Neutrophil (primary cell): ENCODE data around the gene MEIS2.

Experiments used
- H3K27ac ChIP-seq: fragments of 200-600 bp; sonication (generic); 2 replicates; pipeline ENCODE4 v1.5.1; 2016; ENCODE audit warnings: mild to moderate bottlenecking, moderate library complexity
- H3K27me3 ChIP-seq: fragments of 200-600 bp; sonication (generic); 2 replicates; pipeline ENCODE4 v1.6.0; 2016; ENCODE audit warnings: mild to moderate bottlenecking
- H3K36me3 ChIP-seq: fragments of 200-600 bp; sonication (generic); 2 replicates; pipeline ENCODE4 v1.5.1; 2017
- H3K4me1 ChIP-seq, 2 experiments: fragments of 200-600 bp in 1 of 2; sonication (generic) in 1 of 2; 1 replicate in 1 of 2; 2 replicates in 1 of 2; pipeline versions ENCODE4 v1.5.1 to v1.6.1; 2013 to 2016; ENCODE audit warnings: low read depth in 1 of 2, low read length in 1 of 2, mild to moderate bottlenecking in 1 of 2, moderate library complexity in 1 of 2; ENCODE audit not compliant: control insufficient read depth in 1 of 2, insufficient read depth in 1 of 2
- H3K4me3 ChIP-seq, 2 experiments: fragments of 200-600 bp in 1 of 2; sonication (generic) in 1 of 2; 1 replicate in 1 of 2; 2 replicates in 1 of 2; pipeline ENCODE4 v1.5.1; 2013 to 2016; ENCODE audit warnings: low read depth in 1 of 2, low read length in 1 of 2, mild to moderate bottlenecking in 1 of 2, moderate library complexity in 1 of 2
- H3K9me3 ChIP-seq: fragments of 200-600 bp; sonication (generic); 2 replicates; pipeline ENCODE4 v1.5.1; 2016
- TF ChIP-seq, protein P1 (sequence below): fragments of 200-600 bp; sonication (generic); IDR thresholded peaks from 2 replicates; pipeline ENCODE4 v1.5.1; 2016; ENCODE audit warnings: antibody characterized with exemption

Gene MEIS2

DNA sequence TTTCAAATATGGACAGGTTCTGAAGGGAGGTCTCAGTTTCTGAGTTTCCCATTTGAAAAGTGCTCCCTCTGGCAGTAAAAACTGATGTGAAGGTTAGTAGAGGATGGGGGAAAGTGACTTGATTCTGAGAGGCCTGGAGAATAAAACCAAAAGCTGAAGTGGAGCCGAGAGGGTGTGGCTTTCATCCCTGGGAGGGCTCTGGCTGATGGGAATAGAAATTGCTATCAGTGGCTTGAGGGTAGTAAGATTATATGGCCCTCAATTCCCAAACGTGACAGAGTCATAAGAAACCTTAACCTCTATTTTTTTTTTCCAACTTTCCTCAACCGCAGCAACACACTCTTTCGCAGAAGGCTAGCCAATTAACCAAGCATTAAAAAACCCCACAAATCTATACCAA lies 185.9 kb downstream of the MEIS2 start:
- TF ChIP-seq, protein P1, sequence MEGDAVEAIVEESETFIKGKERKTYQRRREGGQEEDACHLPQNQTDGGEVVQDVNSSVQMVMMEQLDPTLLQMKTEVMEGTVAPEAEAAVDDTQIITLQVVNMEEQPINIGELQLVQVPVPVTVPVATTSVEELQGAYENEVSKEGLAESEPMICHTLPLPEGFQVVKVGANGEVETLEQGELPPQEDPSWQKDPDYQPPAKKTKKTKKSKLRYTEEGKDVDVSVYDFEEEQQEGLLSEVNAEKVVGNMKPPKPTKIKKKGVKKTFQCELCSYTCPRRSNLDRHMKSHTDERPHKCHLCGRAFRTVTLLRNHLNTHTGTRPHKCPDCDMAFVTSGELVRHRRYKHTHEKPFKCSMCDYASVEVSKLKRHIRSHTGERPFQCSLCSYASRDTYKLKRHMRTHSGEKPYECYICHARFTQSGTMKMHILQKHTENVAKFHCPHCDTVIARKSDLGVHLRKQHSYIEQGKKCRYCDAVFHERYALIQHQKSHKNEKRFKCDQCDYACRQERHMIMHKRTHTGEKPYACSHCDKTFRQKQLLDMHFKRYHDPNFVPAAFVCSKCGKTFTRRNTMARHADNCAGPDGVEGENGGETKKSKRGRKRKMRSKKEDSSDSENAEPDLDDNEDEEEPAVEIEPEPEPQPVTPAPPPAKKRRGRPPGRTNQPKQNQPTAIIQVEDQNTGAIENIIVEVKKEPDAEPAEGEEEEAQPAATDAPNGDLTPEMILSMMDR = no peak
- no peak overlapping the region for H3K27ac ChIP-seq
- H3K27me3 ChIP-seq = no peaks in the 10 kb centered on the region
- no peaks in the 10 kb centered on the region for H3K9me3 ChIP-seq
- H3K4me3 ChIP-seq = no peak overlapping the region
- no peaks in the 10 kb centered on the region for H3K36me3 ChIP-seq
- no peaks in the 10 kb centered on the region for H3K4me1 ChIP-seq

- no peaks in the 10 kb centered on the region for H3K27me3 ChIP-seq
- TF ChIP-seq, protein P1 = no peak
- no peaks in the 10 kb centered on the region for H3K9me3 ChIP-seq
- H3K27ac ChIP-seq = no peak overlapping the region
- no peak overlapping the region for H3K4me3 ChIP-seq
- no peaks in the 10 kb centered on the region for H3K4me1 ChIP-seq
- H3K36me3 ChIP-seq = no peaks in the 10 kb centered on the region
Measured at GRCh38 chr15:36912311-36912712, 188.0 kb downstream of the MEIS2 start.

DNA sequence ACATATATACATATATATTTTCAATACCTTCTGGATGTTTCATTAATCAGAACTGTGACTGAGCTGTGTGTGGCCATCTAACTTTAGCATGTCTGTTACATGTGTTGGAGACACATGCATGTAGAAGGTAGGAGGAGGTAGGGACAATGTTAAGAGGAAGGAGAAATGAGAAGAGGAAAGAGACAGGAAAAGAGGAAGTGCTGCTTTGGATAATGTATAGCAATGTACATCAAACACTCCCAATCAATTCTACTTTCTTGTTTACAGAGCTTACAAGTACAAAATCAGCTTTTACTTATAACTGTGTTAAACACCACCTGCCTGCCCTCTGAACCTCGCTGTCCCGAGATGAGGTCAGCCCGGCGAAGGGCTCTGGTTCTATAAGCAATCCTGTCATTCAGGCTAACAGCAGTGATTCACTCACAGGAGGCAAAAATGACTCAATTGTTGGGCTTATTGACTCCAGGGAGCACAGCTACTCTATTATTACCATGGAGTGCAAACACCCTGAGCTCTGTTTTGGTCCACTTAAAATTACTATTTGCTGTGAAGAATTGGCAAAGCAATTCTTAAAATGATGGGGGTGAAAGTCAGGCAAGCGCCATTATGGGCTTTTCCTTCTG lies 188.9 kb downstream of the MEIS2 start:
- TF ChIP-seq, protein P1 = no peak

DNA sequence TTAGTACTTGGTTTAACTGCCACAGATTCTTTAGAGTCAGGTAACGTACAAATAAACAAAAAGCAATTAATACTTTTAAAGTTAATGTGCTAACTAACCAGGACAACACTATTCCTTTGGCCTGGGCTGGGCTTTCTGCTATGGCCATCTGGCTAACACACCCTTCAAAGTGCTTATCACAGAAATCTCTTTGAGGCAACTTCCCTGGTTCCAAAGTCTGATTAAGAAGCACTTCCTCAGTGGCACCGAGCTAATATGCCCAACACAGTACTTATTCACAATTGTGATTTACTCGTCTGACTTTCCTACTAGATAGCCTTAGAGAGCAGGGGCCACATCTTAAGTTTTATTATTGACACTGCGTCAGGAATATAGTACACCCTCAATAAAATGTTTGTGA lies 191.4 kb downstream of the MEIS2 start:
- Histone ChIP-seq H3K9me3 (no peaks in the 10 kb centered on the region), H3K4me1 (no peaks in the 10 kb centered on the region), H3K27ac (no peak overlapping the region), H3K27me3 (no peaks in the 10 kb centered on the region), H3K4me3 (no peak overlapping the region), H3K36me3 (no peaks in the 10 kb centered on the region)
- TF ChIP-seq, protein P1 = no peak

More for the DNA sequence above, 188.9 kb downstream of the MEIS2 start:
- H3K36me3 ChIP-seq = no peaks in the 10 kb centered on the region
- no peaks in the 10 kb centered on the region for H3K4me1 ChIP-seq
- H3K4me3 ChIP-seq = no peak overlapping the region
- no peaks in the 10 kb centered on the region for H3K9me3 ChIP-seq
- no peaks in the 10 kb centered on the region for H3K27me3 ChIP-seq
- H3K27ac ChIP-seq = no peak overlapping the region

- H3K27me3 ChIP-seq = no peaks in the 10 kb centered on the region
- no peaks in the 10 kb centered on the region for H3K9me3 ChIP-seq
- no peak overlapping the region for H3K27ac ChIP-seq
- H3K4me1 ChIP-seq = no peaks in the 10 kb centered on the region
- no peaks in the 10 kb centered on the region for H3K36me3 ChIP-seq
- TF ChIP-seq, protein P1 = no peak
- no peak overlapping the region for H3K4me3 ChIP-seq
Measured at GRCh38 chr15:36907295-36907694, 193.1 kb downstream of the MEIS2 start.
